HG03025 (cell line): ENCODE data around the gene DDX25.
"Not testable (repeated sequence)": the region's sequence is repeated elsewhere in the genome, so short reads cannot be mapped to it uniquely, and the experiment has no call there.

Experiments
- ATAC-seq: cut with Tn5 transposase; IDR thresholded peaks from one replicate; pipeline ENCODE4 v1.9.1; 2021; ENCODE audit warnings: mild to moderate bottlenecking, moderate library complexity; ENCODE audit not compliant: unreplicated experiment, low FRiP score

The DDX25 gene

GRCh38 chr11:125903711-125904659 lies at the start of gene DDX25:
Gene DDX25, plus strand, starts transcription at chr11:125904508. Its CDS starts 10 bp downstream, at chr11:125904518.
- no peak for ATAC-seq

- ATAC-seq, result not testable (repeated sequence)
These were observed 46.6 kb upstream of the DDX25 start for GRCh38 chr11:125857670-125858069.

GRCh38 chr11:125862786-125863185 lies 41.5 kb upstream of the DDX25 start:
- not testable (repeated sequence) for ATAC-seq

- not testable (repeated sequence) for ATAC-seq
These were observed 39.0 kb upstream of the DDX25 start for GRCh38 chr11:125865354-125865753.

- no peak for ATAC-seq
These were observed 34.8 kb upstream of the DDX25 start for GRCh38 chr11:125869521-125869920.

GRCh38 chr11:125871391-125872137 lies 32.7 kb upstream of the DDX25 start:
- no peak for ATAC-seq

GRCh38 chr11:125872138-125872491 lies 32.2 kb upstream of the DDX25 start:
- ATAC-seq, result no peak

GRCh38 chr11:125873881-125874555 lies 30.3 kb upstream of the DDX25 start:
- no peak for ATAC-seq

- no peak for ATAC-seq
These were observed 29.7 kb upstream of the DDX25 start for GRCh38 chr11:125874556-125875124.

- no peak for ATAC-seq
These were observed 23.0 kb upstream of the DDX25 start for GRCh38 chr11:125881291-125881690.

GRCh38 chr11:125883375-125883774 lies 20.9 kb upstream of the DDX25 start:
- ATAC-seq, result no peak

GRCh38 chr11:125886997-125887372 lies 17.3 kb upstream of the DDX25 start:
- peak; percentile 29 for ATAC-seq

GRCh38 chr11:125887373-125888324 lies 16.7 kb upstream of the DDX25 start, which contains the start of gene HYLS1:
Gene HYLS1, plus strand, starts transcription at chr11:125887668. Its CDS starts 11,701 bp downstream, at chr11:125899369.
- ATAC-seq, result peak; percentile 93

GRCh38 chr11:125890447-125891100 lies 13.7 kb upstream of the DDX25 start:
- ATAC-seq, result no peak

- no peak for ATAC-seq
These were observed 12.2 kb upstream of the DDX25 start for GRCh38 chr11:125892071-125892470.

GRCh38 chr11:125892994-125893393 lies 11.3 kb upstream of the DDX25 start:
- no peak for ATAC-seq

GRCh38 chr11:125901872-125902271 lies 2.4 kb upstream of the DDX25 start:
- no peak for ATAC-seq

GRCh38 chr11:125902277-125902926 lies 1.9 kb upstream of the DDX25 start:
- ATAC-seq, result no peak
